HepG2 (cell line): ENCODE data around the gene BSN. TPM values are rescaled to one million over a fixed set of nuclear protein-coding genes. Genes with fewer than 3 reads are reported as not detected.

ENCODE experiments used
- EP300 ChIP-seq, 3 experiments: sonication (generic) in 1 of 3; formaldehyde crosslinking in 1 of 3; IDR thresholded peaks; 2 replicates each; pipeline versions ENCODE4 v1.5.1 to v1.6.1; 2011 to 2020; ENCODE audit warnings: low read depth in 2 of 3, low read length in 2 of 3, borderline replicate concordance in 1 of 3, improper control_type of control experiment in 1 of 3, mild to moderate bottlenecking in 1 of 3, missing genetic modification reagents in 1 of 3, moderate library complexity in 1 of 3
- IKZF4 ChIP-seq: sonication (generic); formaldehyde crosslinking; IDR thresholded peaks from 2 replicates; pipeline ENCODE4 v1.5.1; 2020; ENCODE audit warnings: borderline replicate concordance, mild to moderate bottlenecking, low read depth, missing genetic modification reagents; ENCODE audit errors: not compliant biosample characterization
- JDP2 ChIP-seq: sonication (generic); formaldehyde crosslinking; IDR thresholded peaks from 2 replicates; pipeline ENCODE4 v1.8.1; 2022; ENCODE audit warnings: missing genetic modification reagents, borderline replicate concordance
- KDM2A ChIP-seq: sonication (generic); formaldehyde crosslinking; IDR thresholded peaks from 2 replicates; pipeline ENCODE4 v1.4.0; 2020; ENCODE audit warnings: low read depth, missing genetic modification reagents, borderline replicate concordance
- MAFG ChIP-seq: sonication (generic); formaldehyde crosslinking; IDR thresholded peaks from 2 replicates; pipeline ENCODE4 v1.5.1; 2020; ENCODE audit warnings: mild to moderate bottlenecking, missing genetic modification reagents
- RAD21 ChIP-seq: fragments of 450-650 bp; formaldehyde crosslinking; IDR thresholded peaks from 2 replicates; pipeline ENCODE4 v1.5.0; 2020; ENCODE audit warnings: mild to moderate bottlenecking
- YY1 ChIP-seq: IDR thresholded peaks from 2 replicates; pipeline ENCODE4 v1.6.1; 2011; ENCODE audit warnings: low read length, low read depth, moderate library complexity, mild to moderate bottlenecking; ENCODE audit not compliant: insufficient read depth, insufficient replicate concordance
- ZBTB1 ChIP-seq: sonication (generic); formaldehyde crosslinking; IDR thresholded peaks from 2 replicates; pipeline ENCODE4 v1.4.0; 2020; ENCODE audit warnings: missing genetic modification reagents, borderline replicate concordance
- ZKSCAN5 ChIP-seq: sonication (generic); formaldehyde crosslinking; IDR thresholded peaks from 2 replicates; pipeline ENCODE4 v1.5.1; 2020; ENCODE audit warnings: mild to moderate bottlenecking, missing genetic modification reagents
- polyA plus RNA-seq, 8 experiments: library from polyadenylated mRNA; depleted of rRNA in 3 of 8; stranded (reverse) in 7 of 8; unstranded in 1 of 8; fragments of >200 nt; fragmentation: Illumina TruSeq in 4 of 8; extraction: Trizol in 4 of 8; gene quantifications; 2 replicates each; pipeline versions ENCODE4 v1.2.1 to v1.2.3, GENCODE V29; 2011 to 2016; ENCODE audit warnings: low read depth in 4 of 8, missing spikeins in 1 of 8, mixed read lengths in 1 of 8; ENCODE audit not compliant: insufficient read depth in 1 of 8
- total RNA-seq, 5 experiments: library from RNA; depleted of rRNA; stranded (reverse); fragments of >200 nt; fragmentation: Illumina TruSeq; extraction: Trizol; gene quantifications; 2 replicates each; pipeline ENCODE4 v1.2.3, GENCODE V29; 2016; ENCODE audit warnings: low read depth in 1 of 5
- TF ChIP-seq, protein P1 (sequence below): sonication (generic); formaldehyde crosslinking; IDR thresholded peaks from 2 replicates; pipeline ENCODE4 v1.4.0; 2020; ENCODE audit warnings: mild to moderate bottlenecking, missing genetic modification reagents
- TF ChIP-seq, protein P2 (sequence below): sonication (generic); formaldehyde crosslinking; IDR thresholded peaks from 2 replicates; pipeline ENCODE4 v1.8.1; 2023; ENCODE audit warnings: mild to moderate bottlenecking, inconsistent platforms, moderate library complexity, missing genetic modification reagents, borderline replicate concordance
- TF ChIP-seq, protein P3 (sequence below): sonication (generic); formaldehyde crosslinking; IDR thresholded peaks from 2 replicates; pipeline ENCODE4 v1.4.0; 2020; ENCODE audit warnings: mild to moderate bottlenecking, missing genetic modification reagents
- TF ChIP-seq, protein P4 (sequence below): sonication (generic); formaldehyde crosslinking; IDR thresholded peaks from 2 replicates; pipeline ENCODE4 v1.8.0; 2022; ENCODE audit warnings: missing genetic modification reagents, mild to moderate bottlenecking, moderate library complexity, borderline replicate concordance
- TF ChIP-seq, protein P5 (sequence below): sonication (generic); formaldehyde crosslinking; IDR thresholded peaks from 2 replicates; pipeline ENCODE4; 2020; ENCODE audit warnings: missing genetic modification reagents, mild to moderate bottlenecking, borderline replicate concordance

BSN gene
- total and polyA plus RNA-seq, 2 of the 13 experiments (the other 11 are each of a cell fraction or from before 2014, with no cell fraction given) = 0.42 to 0.86 TPM

DNA sequence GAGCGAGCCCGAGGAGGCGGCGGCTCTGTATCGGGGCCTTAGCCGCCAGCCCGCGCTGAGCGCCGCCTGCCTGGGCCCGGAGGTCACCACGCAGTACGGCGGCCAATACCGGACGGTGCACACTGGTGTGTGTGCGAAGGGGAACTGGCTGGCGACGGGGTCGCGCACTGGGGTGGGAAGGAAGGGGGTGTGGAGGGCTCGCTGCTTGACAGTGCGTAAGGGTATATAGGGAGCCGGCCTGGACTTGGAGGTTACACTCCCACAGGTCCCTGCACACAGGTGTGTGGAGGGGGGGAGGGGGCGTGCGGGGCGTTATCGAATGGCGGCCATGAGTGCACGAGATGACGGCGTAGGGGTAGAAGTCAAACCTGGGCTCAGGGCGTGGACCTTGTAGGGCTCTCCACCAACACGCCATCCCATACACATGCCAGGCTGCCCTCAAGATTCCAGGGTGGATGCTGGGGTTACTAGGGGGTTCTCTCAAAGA is 120.3 kb downstream of the BSN start (continued):
- TF ChIP-seq, protein P1, sequence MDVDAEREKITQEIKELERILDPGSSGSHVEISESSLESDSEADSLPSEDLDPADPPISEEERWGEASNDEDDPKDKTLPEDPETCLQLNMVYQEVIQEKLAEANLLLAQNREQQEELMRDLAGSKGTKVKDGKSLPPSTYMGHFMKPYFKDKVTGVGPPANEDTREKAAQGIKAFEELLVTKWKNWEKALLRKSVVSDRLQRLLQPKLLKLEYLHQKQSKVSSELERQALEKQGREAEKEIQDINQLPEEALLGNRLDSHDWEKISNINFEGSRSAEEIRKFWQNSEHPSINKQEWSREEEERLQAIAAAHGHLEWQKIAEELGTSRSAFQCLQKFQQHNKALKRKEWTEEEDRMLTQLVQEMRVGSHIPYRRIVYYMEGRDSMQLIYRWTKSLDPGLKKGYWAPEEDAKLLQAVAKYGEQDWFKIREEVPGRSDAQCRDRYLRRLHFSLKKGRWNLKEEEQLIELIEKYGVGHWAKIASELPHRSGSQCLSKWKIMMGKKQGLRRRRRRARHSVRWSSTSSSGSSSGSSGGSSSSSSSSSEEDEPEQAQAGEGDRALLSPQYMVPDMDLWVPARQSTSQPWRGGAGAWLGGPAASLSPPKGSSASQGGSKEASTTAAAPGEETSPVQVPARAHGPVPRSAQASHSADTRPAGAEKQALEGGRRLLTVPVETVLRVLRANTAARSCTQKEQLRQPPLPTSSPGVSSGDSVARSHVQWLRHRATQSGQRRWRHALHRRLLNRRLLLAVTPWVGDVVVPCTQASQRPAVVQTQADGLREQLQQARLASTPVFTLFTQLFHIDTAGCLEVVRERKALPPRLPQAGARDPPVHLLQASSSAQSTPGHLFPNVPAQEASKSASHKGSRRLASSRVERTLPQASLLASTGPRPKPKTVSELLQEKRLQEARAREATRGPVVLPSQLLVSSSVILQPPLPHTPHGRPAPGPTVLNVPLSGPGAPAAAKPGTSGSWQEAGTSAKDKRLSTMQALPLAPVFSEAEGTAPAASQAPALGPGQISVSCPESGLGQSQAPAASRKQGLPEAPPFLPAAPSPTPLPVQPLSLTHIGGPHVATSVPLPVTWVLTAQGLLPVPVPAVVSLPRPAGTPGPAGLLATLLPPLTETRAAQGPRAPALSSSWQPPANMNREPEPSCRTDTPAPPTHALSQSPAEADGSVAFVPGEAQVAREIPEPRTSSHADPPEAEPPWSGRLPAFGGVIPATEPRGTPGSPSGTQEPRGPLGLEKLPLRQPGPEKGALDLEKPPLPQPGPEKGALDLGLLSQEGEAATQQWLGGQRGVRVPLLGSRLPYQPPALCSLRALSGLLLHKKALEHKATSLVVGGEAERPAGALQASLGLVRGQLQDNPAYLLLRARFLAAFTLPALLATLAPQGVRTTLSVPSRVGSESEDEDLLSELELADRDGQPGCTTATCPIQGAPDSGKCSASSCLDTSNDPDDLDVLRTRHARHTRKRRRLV = no peak
- TF ChIP-seq ZBTB1 (CRISPR knock-in tag) = no peak
- TF ChIP-seq, protein P2, sequence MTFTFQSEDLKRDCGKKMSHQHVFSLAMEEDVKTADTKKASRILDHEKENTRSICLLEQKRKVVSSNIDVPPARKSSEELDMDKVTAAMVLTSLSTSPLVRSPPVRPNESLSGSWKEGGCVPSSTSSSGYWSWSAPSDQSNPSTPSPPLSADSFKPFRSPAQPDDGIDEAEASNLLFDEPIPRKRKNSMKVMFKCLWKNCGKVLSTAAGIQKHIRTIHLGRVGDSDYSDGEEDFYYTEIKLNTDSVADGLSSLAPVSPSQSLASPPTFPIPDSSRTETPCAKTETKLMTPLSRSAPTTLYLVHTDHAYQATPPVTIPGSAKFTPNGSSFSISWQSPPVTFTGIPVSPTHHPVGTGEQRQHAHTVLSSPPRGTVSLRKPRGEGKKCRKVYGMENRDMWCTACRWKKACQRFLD (CRISPR knock-in tag) = no peak
- TF ChIP-seq, protein P3, sequence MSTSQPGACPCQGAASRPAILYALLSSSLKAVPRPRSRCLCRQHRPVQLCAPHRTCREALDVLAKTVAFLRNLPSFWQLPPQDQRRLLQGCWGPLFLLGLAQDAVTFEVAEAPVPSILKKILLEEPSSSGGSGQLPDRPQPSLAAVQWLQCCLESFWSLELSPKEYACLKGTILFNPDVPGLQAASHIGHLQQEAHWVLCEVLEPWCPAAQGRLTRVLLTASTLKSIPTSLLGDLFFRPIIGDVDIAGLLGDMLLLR (CRISPR knock-in tag) = peak; percentile 61; the same call in 1 of the 2 replicates
- TF ChIP-seq JDP2 = no peak
- TF ChIP-seq, protein P4, sequence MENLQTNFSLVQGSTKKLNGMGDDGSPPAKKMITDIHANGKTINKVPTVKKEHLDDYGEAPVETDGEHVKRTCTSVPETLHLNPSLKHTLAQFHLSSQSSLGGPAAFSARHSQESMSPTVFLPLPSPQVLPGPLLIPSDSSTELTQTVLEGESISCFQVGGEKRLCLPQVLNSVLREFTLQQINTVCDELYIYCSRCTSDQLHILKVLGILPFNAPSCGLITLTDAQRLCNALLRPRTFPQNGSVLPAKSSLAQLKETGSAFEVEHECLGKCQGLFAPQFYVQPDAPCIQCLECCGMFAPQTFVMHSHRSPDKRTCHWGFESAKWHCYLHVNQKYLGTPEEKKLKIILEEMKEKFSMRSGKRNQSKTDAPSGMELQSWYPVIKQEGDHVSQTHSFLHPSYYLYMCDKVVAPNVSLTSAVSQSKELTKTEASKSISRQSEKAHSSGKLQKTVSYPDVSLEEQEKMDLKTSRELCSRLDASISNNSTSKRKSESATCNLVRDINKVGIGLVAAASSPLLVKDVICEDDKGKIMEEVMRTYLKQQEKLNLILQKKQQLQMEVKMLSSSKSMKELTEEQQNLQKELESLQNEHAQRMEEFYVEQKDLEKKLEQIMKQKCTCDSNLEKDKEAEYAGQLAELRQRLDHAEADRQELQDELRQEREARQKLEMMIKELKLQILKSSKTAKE (CRISPR knock-in tag) = no peak; the same call in 1 of the 2 replicates
- TF ChIP-seq RAD21 = peak; percentile 47; the same call in 1 of the 2 replicates
- no peak for TF ChIP-seq ZKSCAN5
- TF ChIP-seq, protein P5, sequence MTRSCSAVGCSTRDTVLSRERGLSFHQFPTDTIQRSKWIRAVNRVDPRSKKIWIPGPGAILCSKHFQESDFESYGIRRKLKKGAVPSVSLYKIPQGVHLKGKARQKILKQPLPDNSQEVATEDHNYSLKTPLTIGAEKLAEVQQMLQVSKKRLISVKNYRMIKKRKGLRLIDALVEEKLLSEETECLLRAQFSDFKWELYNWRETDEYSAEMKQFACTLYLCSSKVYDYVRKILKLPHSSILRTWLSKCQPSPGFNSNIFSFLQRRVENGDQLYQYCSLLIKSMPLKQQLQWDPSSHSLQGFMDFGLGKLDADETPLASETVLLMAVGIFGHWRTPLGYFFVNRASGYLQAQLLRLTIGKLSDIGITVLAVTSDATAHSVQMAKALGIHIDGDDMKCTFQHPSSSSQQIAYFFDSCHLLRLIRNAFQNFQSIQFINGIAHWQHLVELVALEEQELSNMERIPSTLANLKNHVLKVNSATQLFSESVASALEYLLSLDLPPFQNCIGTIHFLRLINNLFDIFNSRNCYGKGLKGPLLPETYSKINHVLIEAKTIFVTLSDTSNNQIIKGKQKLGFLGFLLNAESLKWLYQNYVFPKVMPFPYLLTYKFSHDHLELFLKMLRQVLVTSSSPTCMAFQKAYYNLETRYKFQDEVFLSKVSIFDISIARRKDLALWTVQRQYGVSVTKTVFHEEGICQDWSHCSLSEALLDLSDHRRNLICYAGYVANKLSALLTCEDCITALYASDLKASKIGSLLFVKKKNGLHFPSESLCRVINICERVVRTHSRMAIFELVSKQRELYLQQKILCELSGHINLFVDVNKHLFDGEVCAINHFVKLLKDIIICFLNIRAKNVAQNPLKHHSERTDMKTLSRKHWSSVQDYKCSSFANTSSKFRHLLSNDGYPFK (CRISPR knock-in tag) = 0 out of 2 replicates have a peak, but pooled peaks have one; percentile 24
- TF ChIP-seq MAFG (CRISPR knock-in tag) = no peak
- TF ChIP-seq EP300 (IDR thresholded peaks at IDR 0.05; ENCODE audit: low read depth in 2 of 2, low read length in 2 of 2) = no peak
- no peak for TF ChIP-seq EP300 (CRISPR knock-in tag; IDR thresholded peaks at IDR 0.05; ENCODE audit: borderline replicate concordance)
- TF ChIP-seq YY1 = peak; percentile 41
- no peak for TF ChIP-seq KDM2A (CRISPR knock-in tag)
- no peak for TF ChIP-seq IKZF4 (CRISPR knock-in tag)
